ENCODE measurements around the gene KCNMA1. TPM values are rescaled to one million over a fixed set of nuclear protein-coding genes. Genes with fewer than 3 reads are reported as not detected.
A peak's percentile ranks its signal among the peaks of the same experiment; 100 is the strongest.

Gene KCNMA1
- total and polyA plus RNA-seq, 10 of the 15 experiments (the other 5 are each of a cell fraction or from before 2014, with no cell fraction given), result 8.5 to 77.0 (median 21.3) TPM

GRCh38 chr10:77648472-77648871, 10.9 kb upstream of the KCNMA1 start:
- 81% methylated on average over 1 of the region's 1 CpG for WGBS (ENCODE audit: insufficient coverage, insufficient replicate concordance, low lambda C conversion rate, missing lambda C conversion rate)
- Histone ChIP-seq H2AFZ (ENCODE audit: control insufficient read depth, low read depth, low read length) (no peak overlapping the region), H3K9me3 (replicated peaks; ENCODE audit: control insufficient read depth, insufficient read depth, low read length) (peaks cover 4% of the 10 kb centered on the region; the same call in 2 of the 3 replicates), H3K27me3 (replicated peaks in 1 of 2; ENCODE audit: control insufficient read depth in 2 of 2, insufficient read depth in 2 of 2, low read length in 1 of 2) (no peaks in the 10 kb centered on the region), H4K20me1 (ENCODE audit: control insufficient read depth, insufficient read depth) (no peaks in the 10 kb centered on the region), H3K36me3 (ENCODE audit: control insufficient read depth in 2 of 2, insufficient read depth in 2 of 2, low read length in 1 of 2) (no peaks in the 10 kb centered on the region), H3K9ac (ENCODE audit: control insufficient read depth, insufficient read depth, low read length) (no peak overlapping the region; the same call in 1 of the 2 replicates), H3K27ac (ENCODE audit: control insufficient read depth, insufficient read depth) (no peak overlapping the region), H3K4me1 (ENCODE audit: control insufficient read depth, insufficient read depth, low read length) (peaks cover 24% of the 10 kb centered on the region), H3K4me3 (peak overlapping the region; percentile 43; the same call in 1 of the 2 replicates), H3K79me2 (ENCODE audit: control insufficient read depth, insufficient read depth, low read length) (no peaks in the 10 kb centered on the region), H3K4me2 (ENCODE audit: control insufficient read depth, insufficient read depth) (peak overlapping the region; percentile 21; the same call in 1 of the 2 replicates)
- ChIA-PET SMC1A (ENCODE audit: uncharacterized antibody, unreplicated experiment) (interaction anchor here (1.0 to 13.9 kb wide), 4 partner anchors 9 to 146 kb away, joined by 4 to 291 read pairs (median 4); no protein-coding TSS in a partner anchor), POLR2A (interaction anchor here (1.0 to 1.8 kb wide), 4 partner anchors 32 to 61 kb away, joined by 4 to 6 read pairs (median 4); no protein-coding TSS in a partner anchor), RAD21 (ENCODE audit: unreplicated experiment) (interaction anchor here (1.0 to 16.4 kb wide), 6 partner anchors 14 to 400 kb away, joined by 3 to 290 read pairs (median 4); no protein-coding TSS in a partner anchor), CTCF (interaction anchor here (1.2 to 21.5 kb wide), 9 partner anchors 7 to 480 kb away, joined by 3 to 532 read pairs (median 9); no protein-coding TSS in a partner anchor)
- ATAC-seq, result no peak; the same call in 1 of the 3 replicates
- intact Hi-C loops (cut with micrococcal nuclease; ENCODE audit: unreplicated experiment) (loop anchor here (2.0 kb wide), 1 partner anchor 34 kb away; no protein-coding TSS in a partner anchor), in situ Hi-C loops (cut with MboI) (no loop called here)
- no peak for FAIRE-seq
- no peak for DNase-seq (ENCODE audit: low read depth, low spot score)
- BruUV-seq (replicated peaks), result no TSS peak
- TF ChIP-seq NFIC (IDR thresholded peaks at IDR 0.05; ENCODE audit: low read depth, low read length) (peak; percentile 70), MTA2 (IDR thresholded peaks at IDR 0.05; ENCODE audit: low read depth) (peak; percentile 31; the same call in 1 of the 2 replicates), BCL11A (IDR thresholded peaks at IDR 0.05; ENCODE audit: low read depth, low read length) (no peak), YY1 (IDR thresholded peaks at IDR 0.05; ENCODE audit: low read depth, low read length) (no peak), RBBP5 (conservative IDR thresholded peaks at IDR 0.05) (no peak), MEF2B (IDR thresholded peaks at IDR 0.05; ENCODE audit: partially characterized antibody, poor library complexity, severe bottlenecking) (peak; percentile 73), CEBPB (IDR thresholded peaks at IDR 0.05; ENCODE audit: borderline replicate concordance in 1 of 2, low read depth in 2 of 2, low read length in 2 of 2) (no peak), SMARCA5 (IDR thresholded peaks at IDR 0.05) (no peak), CHD4 (IDR thresholded peaks at IDR 0.05) (no peak), ZNF207 (IDR thresholded peaks at IDR 0.05; ENCODE audit: borderline replicate concordance) (no peak), ATF7 (IDR thresholded peaks at IDR 0.05; ENCODE audit: low read depth) (peak; percentile 23; the same call in 1 of the 2 replicates), RELA (IDR thresholded peaks at IDR 0.05; ENCODE audit: borderline replicate concordance, partially characterized antibody) (no peak), STAT1 (conservative IDR thresholded peaks at IDR 0.05) (no peak), PAX8 (IDR thresholded peaks at IDR 0.05) (no peak), CREB1 (IDR thresholded peaks at IDR 0.05; ENCODE audit: low read depth) (no peak), SUPT20H (IDR thresholded peaks at IDR 0.05; ENCODE audit: borderline replicate concordance, control insufficient read depth, low read depth, low read length) (no peak), SREBF1 (IDR thresholded peaks at IDR 0.05; ENCODE audit: low read length) (no peak), SRF (IDR thresholded peaks at IDR 0.05; ENCODE audit: low read depth in 2 of 2, low read length in 2 of 2) (no peak)
- TF ChIP-seq, protein P1, sequence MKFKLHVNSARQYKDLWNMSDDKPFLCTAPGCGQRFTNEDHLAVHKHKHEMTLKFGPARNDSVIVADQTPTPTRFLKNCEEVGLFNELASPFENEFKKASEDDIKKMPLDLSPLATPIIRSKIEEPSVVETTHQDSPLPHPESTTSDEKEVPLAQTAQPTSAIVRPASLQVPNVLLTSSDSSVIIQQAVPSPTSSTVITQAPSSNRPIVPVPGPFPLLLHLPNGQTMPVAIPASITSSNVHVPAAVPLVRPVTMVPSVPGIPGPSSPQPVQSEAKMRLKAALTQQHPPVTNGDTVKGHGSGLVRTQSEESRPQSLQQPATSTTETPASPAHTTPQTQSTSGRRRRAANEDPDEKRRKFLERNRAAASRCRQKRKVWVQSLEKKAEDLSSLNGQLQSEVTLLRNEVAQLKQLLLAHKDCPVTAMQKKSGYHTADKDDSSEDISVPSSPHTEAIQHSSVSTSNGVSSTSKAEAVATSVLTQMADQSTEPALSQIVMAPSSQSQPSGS (IDR thresholded peaks at IDR 0.05; ENCODE audit: low read length), result 0 out of 2 replicates have a peak, but pooled peaks have one; percentile 43
- TF ChIP-seq, protein P2, sequence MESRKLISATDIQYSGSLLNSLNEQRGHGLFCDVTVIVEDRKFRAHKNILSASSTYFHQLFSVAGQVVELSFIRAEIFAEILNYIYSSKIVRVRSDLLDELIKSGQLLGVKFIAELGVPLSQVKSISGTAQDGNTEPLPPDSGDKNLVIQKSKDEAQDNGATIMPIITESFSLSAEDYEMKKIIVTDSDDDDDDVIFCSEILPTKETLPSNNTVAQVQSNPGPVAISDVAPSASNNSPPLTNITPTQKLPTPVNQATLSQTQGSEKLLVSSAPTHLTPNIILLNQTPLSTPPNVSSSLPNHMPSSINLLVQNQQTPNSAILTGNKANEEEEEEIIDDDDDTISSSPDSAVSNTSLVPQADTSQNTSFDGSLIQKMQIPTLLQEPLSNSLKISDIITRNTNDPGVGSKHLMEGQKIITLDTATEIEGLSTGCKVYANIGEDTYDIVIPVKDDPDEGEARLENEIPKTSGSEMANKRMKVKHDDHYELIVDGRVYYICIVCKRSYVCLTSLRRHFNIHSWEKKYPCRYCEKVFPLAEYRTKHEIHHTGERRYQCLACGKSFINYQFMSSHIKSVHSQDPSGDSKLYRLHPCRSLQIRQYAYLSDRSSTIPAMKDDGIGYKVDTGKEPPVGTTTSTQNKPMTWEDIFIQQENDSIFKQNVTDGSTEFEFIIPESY (IDR thresholded peaks at IDR 0.05), result no peak
- TF ChIP-seq, protein P3, sequence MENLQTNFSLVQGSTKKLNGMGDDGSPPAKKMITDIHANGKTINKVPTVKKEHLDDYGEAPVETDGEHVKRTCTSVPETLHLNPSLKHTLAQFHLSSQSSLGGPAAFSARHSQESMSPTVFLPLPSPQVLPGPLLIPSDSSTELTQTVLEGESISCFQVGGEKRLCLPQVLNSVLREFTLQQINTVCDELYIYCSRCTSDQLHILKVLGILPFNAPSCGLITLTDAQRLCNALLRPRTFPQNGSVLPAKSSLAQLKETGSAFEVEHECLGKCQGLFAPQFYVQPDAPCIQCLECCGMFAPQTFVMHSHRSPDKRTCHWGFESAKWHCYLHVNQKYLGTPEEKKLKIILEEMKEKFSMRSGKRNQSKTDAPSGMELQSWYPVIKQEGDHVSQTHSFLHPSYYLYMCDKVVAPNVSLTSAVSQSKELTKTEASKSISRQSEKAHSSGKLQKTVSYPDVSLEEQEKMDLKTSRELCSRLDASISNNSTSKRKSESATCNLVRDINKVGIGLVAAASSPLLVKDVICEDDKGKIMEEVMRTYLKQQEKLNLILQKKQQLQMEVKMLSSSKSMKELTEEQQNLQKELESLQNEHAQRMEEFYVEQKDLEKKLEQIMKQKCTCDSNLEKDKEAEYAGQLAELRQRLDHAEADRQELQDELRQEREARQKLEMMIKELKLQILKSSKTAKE (IDR thresholded peaks at IDR 0.05; ENCODE audit: low read depth, poor library complexity, severe bottlenecking), result no peak
